Bronchial epithelial cell (primary cell): Measurements from ENCODE around the gene MTAP. TPM values are rescaled to one million over a fixed set of nuclear protein-coding genes. Genes with fewer than 3 reads are reported as not detected.

Experiments
- DNase-seq: peaks from one replicate; pipeline ENCODE4 v3.0.0-alpha.2; 2010; ENCODE audit warnings: low read depth
- FAIRE-seq: peaks from 2 replicates; lab custom pipeline; 2011; peaks lifted over from hg19 to GRCh38; lab: Jason Lieb, UNC
- H3K27me3 ChIP-seq: 2 replicates; pipeline ENCODE4 v1.5.1; 2011; ENCODE audit warnings: low read length; ENCODE audit not compliant: control insufficient read depth, insufficient read depth
- H3K36me3 ChIP-seq: 2 replicates; pipeline ENCODE4 v1.5.1; 2011; ENCODE audit warnings: low read length; ENCODE audit not compliant: control insufficient read depth, insufficient read depth
- H3K4me3 ChIP-seq: 2 replicates; pipeline ENCODE4 v1.5.1; 2011; ENCODE audit warnings: mild to moderate bottlenecking, low read depth, low read length, control low read depth
- CTCF ChIP-seq: IDR thresholded peaks from 2 replicates; pipeline ENCODE4 v1.5.1; 2011; ENCODE audit warnings: mild to moderate bottlenecking, moderate library complexity, low read length, control low read depth, inconsistent platforms; ENCODE audit not compliant: insufficient read depth, severe bottlenecking
- total RNA-seq: library from RNA; depleted of rRNA; stranded (reverse); fragments of >200 nt; gene quantifications from 2 replicates; pipeline ENCODE4 v1.2.1, GENCODE V29; 2014

The MTAP gene
- total RNA-seq, 1 donor from 2014 or later: 44.8 TPM

DNA sequence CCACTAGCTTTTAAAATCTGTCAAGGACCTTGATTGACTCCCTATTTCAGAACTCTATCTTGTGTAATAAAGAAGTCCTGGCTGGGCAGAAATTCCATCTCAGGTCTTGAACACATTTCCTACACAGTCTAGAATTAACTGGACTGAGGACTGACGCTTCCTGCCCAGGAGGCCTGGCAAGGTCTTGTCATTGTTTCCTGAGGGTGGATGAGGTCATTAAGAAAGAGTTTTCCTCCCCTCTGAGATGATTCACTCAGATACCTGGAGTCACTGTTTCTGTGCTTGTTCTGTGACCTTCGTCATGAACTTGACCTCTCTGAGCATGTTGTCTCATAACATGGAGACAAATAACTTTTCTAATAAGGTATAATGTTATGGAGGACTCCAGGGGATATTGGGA lies 10.0 kb downstream of the MTAP start:
- TF ChIP-seq CTCF: no peak
- Histone ChIP-seq H3K36me3 (peaks cover 11% of the 10 kb centered on the region), H3K27me3 (no peaks in the 10 kb centered on the region), H3K4me3 (no peak overlapping the region)
- FAIRE-seq: peak; percentile 18
- DNase-seq: peak; percentile 95

DNA sequence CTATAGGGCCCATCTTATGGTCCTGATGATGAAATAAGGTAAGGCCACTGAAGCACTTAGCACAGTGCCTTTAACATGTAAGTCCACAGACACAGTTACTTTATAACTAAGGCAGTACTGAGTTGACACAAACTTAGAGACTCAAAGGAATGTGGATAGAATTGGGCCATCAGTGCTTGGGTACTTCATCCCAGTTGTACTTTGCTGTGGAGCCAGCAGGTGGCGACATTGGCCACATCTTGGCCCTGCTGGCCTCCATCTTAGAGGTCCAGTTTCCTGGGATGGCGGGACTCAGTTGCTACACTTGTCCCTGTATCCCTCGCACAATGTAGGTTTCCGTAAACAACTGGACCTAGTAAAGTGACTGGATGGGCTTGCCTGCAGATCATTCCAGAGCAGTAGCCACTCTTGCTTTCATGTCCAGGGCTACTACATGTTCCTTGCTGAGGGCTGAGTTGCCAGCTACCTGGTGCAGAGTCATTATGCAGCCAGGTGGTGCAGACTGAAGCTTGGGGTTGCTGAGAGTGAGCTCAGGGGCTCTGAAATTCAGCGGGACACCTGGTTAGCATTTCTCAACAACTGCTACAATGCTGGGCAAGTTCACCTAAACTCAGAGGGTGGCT lies 10.6 kb downstream of the MTAP start:
- Histone ChIP-seq H3K36me3 (peaks cover 15% of the 10 kb centered on the region), H3K27me3 (no peaks in the 10 kb centered on the region), H3K4me3 (no peak overlapping the region)
- peak; percentile 87 for TF ChIP-seq CTCF
- peak; percentile 71 for DNase-seq
- peak; percentile 95 for FAIRE-seq

DNA sequence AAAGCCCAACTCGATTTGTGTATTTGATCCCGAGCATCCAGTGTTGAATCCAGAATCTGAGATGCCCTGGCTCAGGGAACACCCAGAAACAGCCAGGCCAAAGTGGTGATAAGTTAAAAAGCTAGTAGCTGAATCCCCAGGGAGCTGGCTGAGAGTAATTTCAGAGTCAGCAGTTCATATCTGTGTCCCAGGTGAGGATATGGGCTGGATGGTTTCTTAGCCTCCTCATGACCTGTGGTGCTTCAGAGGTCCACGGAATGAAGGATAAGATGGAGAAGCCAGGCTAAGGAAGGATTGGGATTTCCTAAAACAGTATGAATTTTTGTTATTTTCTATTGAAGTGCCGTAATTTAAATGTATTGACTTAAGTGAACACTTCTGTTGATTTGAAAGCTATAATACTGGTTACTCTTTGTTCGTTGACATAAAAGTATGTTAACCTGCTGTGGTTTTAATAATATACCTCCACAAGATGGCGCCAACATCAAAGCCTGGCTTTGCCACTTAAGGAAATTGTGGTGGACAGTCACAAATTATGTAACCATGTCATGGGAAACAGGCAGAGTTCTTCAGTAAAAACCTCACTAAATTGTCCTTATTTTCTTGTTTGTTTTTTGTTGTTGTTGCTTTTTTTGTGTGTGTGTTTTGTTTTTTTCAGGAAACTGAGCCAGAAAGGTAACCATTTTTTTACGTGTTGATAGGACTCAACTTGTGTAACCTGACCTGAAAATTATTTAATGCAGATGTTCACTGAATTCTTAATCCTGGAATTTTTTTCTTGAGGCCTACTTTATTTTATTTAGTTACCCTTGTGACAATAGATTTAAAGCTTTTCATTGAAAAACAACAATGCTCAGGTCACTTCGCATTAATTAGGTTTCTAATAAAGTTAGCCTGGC lies 11.4 kb downstream of the MTAP start:
- peak; percentile 83 for DNase-seq
- Histone ChIP-seq H3K36me3 (peaks cover 20% of the 10 kb centered on the region), H3K4me3 (no peak overlapping the region), H3K27me3 (no peaks in the 10 kb centered on the region)
- peak; percentile 55 for TF ChIP-seq CTCF
- no peak for FAIRE-seq

- DNase-seq (no peak), FAIRE-seq (no peak)
- TF ChIP-seq CTCF: no peak
- H3K36me3 ChIP-seq: peaks cover 20% of the 10 kb centered on the region
- no peak overlapping the region for H3K4me3 ChIP-seq
- H3K27me3 ChIP-seq: no peaks in the 10 kb centered on the region
These were observed 13.2 kb downstream of the MTAP start for GRCh38 chr9:21815643-21816042.

GRCh38 chr9:21817176-21817575 lies 14.7 kb downstream of the MTAP start:
- peaks cover 20% of the 10 kb centered on the region for H3K36me3 ChIP-seq
- no peak overlapping the region for H3K4me3 ChIP-seq
- FAIRE-seq (no peak), DNase-seq (no peak)
- TF ChIP-seq CTCF: no peak
- no peaks in the 10 kb centered on the region for H3K27me3 ChIP-seq
